Choroid plexus epithelial cell (primary cell): ENCODE measurements around the gene AGMAT.
A peak's percentile ranks its signal among the peaks of the same experiment; 100 is the strongest.

ENCODE experiments used
- DNase-seq: peaks from one replicate; pipeline ENCODE4 v3.0.0-alpha.2; 2010; ENCODE audit warnings: low read depth
- H3K4me3 ChIP-seq: 2 replicates; pipeline ENCODE4 v1.5.1; 2011; ENCODE audit warnings: low read depth, mild to moderate bottlenecking, control low read depth, low read length, moderate library complexity
- TF ChIP-seq, protein P1 (sequence below): conservative IDR thresholded peaks from 2 replicates; pipeline ENCODE4 v1.5.1; 2011; ENCODE audit warnings: low read depth, mild to moderate bottlenecking, control low read depth, inconsistent platforms, low read length, moderate library complexity

The AGMAT gene, protein sequence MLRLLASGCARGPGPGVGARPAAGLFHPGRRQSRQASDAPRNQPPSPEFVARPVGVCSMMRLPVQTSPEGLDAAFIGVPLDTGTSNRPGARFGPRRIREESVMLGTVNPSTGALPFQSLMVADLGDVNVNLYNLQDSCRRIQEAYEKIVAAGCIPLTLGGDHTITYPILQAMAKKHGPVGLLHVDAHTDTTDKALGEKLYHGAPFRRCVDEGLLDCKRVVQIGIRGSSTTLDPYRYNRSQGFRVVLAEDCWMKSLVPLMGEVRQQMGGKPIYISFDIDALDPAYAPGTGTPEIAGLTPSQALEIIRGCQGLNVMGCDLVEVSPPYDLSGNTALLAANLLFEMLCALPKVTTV

DNA sequence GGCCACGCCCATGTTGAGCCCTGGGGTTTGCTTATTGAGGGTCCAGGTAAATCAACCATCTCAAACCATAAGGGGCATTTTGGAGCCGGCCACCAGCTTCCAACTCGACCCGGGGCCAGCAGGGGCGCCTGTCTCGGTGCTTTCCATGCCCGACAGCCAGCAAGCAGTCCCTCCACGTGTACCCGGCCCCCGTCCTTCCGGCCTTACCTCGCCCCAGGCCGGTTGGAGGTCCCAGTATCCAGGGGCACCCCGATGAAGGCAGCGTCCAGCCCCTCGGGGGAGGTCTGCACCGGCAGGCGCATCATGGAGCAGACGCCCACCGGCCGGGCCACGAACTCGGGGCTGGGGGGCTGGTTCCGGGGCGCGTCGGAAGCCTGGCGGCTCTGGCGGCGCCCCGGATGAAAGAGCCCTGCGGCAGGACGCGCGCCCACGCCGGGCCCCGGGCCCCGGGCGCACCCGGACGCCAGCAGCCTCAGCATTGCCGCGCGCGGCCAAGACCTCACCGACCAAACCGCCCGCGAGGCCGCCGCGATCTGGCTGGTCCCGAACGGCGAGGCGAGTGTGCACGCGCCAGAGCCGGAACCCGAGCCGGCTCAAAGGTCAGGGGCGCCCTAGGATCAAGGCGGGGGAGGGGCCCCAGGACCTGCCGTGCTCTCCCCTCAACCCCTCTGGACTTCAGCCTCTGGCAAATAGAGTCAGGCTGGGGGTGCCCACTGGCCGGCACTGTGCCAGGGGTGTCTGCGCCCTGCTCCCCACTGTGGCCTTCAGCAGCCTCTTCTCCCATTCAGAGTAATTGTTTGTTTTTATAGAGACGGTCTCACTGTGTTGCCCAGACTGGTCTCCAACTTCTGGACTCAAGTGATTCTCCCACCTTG, at the start of gene AGMAT:
AGMAT (minus strand) TSS at position 563 of the 875 bp plus-strand sequence; CDS start at position 479, 84 bp downstream.
- DNase-seq = peak; percentile 21
- peak within 1 kb of the TSS; percentile 59 for H3K4me3 ChIP-seq
- TF ChIP-seq, protein P1, sequence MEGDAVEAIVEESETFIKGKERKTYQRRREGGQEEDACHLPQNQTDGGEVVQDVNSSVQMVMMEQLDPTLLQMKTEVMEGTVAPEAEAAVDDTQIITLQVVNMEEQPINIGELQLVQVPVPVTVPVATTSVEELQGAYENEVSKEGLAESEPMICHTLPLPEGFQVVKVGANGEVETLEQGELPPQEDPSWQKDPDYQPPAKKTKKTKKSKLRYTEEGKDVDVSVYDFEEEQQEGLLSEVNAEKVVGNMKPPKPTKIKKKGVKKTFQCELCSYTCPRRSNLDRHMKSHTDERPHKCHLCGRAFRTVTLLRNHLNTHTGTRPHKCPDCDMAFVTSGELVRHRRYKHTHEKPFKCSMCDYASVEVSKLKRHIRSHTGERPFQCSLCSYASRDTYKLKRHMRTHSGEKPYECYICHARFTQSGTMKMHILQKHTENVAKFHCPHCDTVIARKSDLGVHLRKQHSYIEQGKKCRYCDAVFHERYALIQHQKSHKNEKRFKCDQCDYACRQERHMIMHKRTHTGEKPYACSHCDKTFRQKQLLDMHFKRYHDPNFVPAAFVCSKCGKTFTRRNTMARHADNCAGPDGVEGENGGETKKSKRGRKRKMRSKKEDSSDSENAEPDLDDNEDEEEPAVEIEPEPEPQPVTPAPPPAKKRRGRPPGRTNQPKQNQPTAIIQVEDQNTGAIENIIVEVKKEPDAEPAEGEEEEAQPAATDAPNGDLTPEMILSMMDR = peak; percentile 42

DNA sequence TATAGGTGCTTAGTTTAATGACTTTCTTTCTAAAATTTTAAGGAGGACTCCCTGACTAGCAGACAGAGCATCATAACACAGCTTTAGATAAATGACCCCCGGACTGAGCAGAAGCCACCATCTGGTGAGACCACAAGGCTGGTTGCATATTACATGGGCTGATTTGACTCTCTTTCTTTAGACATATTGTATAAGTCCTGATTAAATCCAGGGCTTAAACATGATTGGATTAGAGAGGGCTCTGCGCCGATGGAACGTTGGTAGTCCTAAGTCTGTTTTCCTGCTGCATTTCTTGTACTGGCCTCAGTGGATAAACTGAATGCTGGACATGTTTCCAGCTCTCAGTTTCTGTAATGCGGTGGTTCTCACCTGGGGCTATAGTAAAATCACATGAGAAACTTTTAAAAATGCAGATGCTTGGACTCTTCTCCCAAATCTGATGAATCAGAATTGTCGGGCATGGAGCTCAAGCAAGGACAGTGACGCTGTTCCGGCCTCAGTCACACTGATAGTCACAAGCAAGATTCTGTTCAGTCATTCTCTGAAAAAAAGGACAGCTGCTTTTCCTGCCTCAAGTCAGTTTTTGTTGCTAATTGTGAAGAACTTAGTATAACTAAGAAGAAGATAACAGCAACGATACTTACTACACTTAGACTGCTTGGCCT, 49.0 kb upstream of the AGMAT start:
- TF ChIP-seq, protein P1 = no peak
- no peak for DNase-seq
- H3K4me3 ChIP-seq = no peak overlapping the region

DNA sequence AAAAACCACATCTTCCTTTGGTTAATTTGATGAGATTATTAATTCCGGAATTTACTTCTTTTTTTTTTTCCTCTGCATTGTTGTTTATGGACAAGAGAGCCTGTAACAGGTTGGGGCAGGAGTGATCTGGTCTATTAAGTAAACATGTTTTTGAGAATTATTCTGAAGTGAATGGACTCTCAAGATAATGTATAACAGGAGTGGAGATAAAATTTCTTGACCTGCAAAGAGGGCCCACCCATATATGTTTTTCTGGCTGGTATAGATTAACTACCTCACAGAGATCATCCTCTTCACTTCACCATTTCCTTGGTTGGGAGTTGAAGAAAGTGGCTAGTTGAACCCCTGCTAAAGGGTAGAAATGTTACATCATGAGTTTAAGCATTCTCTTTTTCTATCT, 43.2 kb upstream of the AGMAT start:
- no peak overlapping the region for H3K4me3 ChIP-seq
- DNase-seq = no peak
- TF ChIP-seq, protein P1 = no peak

DNA sequence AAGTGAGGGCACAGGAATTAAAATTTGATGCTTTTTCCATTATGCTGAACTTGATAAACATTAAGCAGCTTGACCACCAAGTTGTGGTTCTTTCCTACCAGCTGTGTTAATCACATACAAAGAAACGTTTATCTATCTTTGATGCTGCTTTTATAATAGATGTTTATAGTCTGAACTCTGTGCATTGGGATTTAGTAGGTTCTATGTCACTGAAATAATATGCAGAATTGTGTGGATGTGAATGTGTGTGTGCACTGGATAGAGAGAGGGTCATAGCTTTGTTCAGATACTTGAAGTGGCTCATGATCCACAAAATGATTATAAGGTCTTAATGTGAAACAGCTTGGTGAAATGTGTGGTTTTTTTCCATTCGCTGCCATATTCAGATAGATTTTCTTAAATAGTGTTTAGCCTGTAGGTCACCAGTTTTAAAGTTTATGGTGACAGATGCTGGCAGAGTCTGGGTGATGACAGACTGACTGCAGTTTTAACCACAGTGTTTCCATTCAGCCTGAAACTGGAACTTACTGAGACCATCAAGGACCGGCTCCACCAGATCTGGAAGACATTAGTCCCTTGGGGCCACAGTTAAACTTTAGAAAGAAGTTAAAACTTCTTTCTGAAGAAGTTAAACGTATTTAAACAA, 42.6 kb upstream of the AGMAT start:
- no peak for DNase-seq
- no peak overlapping the region for H3K4me3 ChIP-seq
- TF ChIP-seq, protein P1 = no peak

DNA sequence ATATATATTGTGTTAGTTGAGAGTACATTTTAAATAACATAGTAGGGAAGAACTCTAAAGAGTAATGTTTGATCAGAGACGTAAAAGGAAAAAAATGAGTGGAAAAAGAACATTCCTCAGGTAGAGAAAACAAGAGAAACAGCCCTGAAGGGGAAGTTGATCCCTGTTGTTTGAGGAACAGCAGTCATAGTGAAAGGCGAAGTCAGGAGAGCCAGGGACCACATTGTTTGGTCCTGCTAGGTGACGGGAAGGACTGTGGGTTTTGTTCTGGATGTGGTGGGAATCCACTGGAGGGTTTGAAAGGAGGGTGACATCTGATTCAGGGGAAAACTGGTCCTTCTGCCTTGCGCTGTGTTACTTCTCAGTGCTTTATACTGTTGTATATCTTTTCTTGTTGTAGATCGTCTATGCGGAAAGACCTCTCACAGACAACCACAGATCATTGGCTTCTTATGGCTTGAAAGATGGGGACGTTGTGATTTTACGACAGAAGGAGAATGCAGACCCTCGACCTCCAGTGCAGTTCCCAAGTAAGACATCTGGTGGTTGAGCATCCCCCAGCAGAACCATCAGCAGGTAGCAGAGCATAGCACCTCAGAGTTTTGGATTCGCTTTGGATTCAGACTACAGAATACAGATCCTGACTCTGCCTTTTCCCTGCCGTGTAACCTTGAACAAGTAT, 41.6 kb upstream of the AGMAT start:
- H3K4me3 ChIP-seq = no peak overlapping the region
- no peak for DNase-seq
- TF ChIP-seq, protein P1 = no peak

DNA sequence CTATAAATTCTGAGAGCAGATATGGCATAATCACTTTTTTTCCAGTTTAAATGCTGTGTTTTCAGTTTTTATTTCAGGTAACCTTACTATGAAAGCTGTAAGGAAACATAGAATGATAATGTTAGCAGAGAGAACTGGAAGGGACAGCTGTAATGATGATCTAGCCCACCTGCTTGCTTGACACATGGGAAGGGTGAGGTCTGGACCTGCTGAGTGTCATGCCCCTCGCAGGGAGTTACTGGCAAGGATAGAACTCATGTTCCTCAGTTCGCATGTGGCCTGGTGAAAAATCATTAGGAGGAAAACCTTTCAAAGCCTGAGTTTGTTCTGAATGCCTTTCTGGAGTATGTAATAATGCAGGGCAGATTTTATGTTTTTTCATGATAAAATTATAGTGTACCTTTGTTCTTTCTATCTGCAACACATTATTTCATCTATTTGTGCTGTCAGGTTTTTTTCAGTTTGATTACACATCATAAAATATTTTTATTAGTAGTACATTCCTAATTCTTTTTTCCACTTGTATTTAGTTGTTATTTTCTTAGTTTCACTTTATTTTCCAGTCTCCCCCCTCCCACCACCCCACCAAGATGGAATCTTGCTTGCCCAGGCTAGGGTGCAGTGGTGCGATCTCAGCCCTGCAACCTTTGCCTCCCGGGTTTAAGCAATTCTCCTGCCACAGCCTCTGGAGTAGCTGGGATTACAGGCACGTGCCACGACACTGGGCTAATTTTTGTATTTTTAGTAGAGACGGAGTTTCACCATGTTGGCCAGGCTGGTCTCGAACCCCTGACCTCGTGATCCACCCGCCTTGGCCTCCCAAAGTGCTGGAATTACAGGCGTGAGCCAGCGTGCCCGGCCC, 40.4 kb upstream of the AGMAT start:
- TF ChIP-seq, protein P1 = no peak
- no peak overlapping the region for H3K4me3 ChIP-seq
- peak; percentile 39 for DNase-seq
